HL-60 (cell line): ENCODE data around the gene PRDX3.

ENCODE experiments used
- DNase-seq, 2 experiments: peaks; one replicate each; pipeline ENCODE4 v3.0.0-alpha.2; 2010 to 2020; ENCODE audit warnings: low read depth in 1 of 2, low spot score in 1 of 2
- H3K27ac ChIP-seq: fragments of 250-450 bp; sonication (Bioruptor Pico); replicated peaks from 2 replicates; pipeline ENCODE4 v1.5.1; 2020; ENCODE audit warnings: mild to moderate bottlenecking, moderate library complexity
- H3K27me3 ChIP-seq: fragments of 250-450 bp; sonication (Bioruptor Pico); 2 replicates; pipeline ENCODE4 v1.5.1; 2021; ENCODE audit warnings: mild to moderate bottlenecking, moderate library complexity; ENCODE audit not compliant: insufficient read depth, poor library complexity, severe bottlenecking
- H3K4me3 ChIP-seq: replicated peaks from 2 replicates; pipeline ENCODE4 v1.5.1; 2011; ENCODE audit warnings: mild to moderate bottlenecking, control low read depth, low read length; ENCODE audit not compliant: insufficient read depth
- CTCF ChIP-seq: IDR thresholded peaks from one replicate; pipeline ENCODE4 v1.5.1; 2011; ENCODE audit warnings: low read length, control low read depth, inconsistent platforms; ENCODE audit not compliant: insufficient read depth
- GABPA ChIP-seq: IDR thresholded peaks from 2 replicates; pipeline ENCODE4 v1.6.1; 2012; ENCODE audit warnings: low read depth
- POLR2AphosphoS5 ChIP-seq: IDR thresholded peaks from 2 replicates; pipeline ENCODE4 v1.6.1; 2012; ENCODE audit warnings: low read depth
- REST ChIP-seq: IDR thresholded peaks from 2 replicates; pipeline ENCODE4 v1.6.1; 2012; ENCODE audit warnings: low read depth; ENCODE audit not compliant: insufficient replicate concordance
- SPI1 ChIP-seq: IDR thresholded peaks from 2 replicates; pipeline ENCODE4 v1.6.1; 2012; ENCODE audit warnings: low read depth, mild to moderate bottlenecking, borderline replicate concordance

The PRDX3 gene

GRCh38 chr10:119201233-119201632, 22.6 kb upstream of the PRDX3 start:
- no peak for TF ChIP-seq REST
- TF ChIP-seq GABPA: no peak
- no peak for TF ChIP-seq SPI1
- Histone ChIP-seq H3K27me3 (no peaks in the 10 kb centered on the region), H3K27ac (no peak overlapping the region), H3K4me3 (no peak overlapping the region)
- no peak for DNase-seq

DNA sequence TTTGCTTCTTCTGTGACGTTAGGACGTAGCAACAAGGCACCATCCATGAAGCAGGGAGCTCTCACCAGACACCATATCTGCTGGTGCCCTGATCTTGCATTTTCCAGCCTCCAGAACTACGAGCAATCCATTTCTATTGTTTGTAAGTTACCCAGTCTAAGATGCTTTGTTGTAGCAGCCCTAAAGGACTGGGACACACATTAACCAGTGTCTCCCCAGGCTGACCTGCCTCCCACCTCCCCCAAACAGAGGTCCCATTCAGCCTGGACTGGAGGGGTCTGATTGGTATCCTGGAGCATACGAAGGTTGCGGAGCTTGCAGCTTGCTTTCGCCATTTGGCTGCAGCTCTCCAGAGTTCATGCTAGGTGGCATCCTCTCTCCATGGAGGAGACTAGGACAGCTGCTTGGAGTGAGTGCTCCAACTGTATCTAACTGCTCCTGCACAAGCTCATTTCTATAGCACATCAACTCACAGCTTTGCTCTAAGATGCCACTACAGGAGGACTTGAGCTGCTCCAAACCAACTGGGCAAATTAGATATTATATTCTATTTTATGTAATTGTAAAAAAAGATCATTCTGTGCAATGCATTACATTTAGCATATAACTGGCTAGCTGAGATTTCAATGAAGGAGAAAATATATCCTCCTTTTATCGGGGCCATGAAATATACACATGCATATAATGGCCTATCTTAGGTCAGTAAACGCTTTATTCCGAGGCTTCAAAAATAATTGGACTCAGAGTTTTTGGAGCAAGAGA, 20.8 kb upstream of the PRDX3 start:
- Histone ChIP-seq H3K27ac (no peak overlapping the region), H3K4me3 (no peak overlapping the region)
- peak in 1 of 2 experiments; percentile 75 for DNase-seq

DNA sequence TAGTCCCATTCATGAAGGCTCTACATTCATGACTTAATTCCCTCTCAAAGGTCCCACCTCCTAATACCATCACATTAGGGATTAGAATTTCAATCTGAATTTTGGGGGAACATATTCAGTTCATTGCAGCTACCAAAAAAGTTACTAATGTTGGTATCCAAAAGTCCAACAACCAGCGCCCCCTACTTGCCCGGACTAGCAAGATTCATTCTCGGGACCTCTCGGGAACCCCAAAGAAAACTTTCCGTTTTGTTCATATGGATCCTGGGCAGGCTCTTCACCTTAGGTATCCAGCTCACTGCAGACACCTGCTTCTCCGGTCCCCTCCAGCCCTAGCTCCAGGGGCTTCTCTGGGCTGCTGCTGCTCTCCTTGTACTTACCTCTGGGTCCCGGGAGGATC, 19.8 kb upstream of the PRDX3 start:
- peak in 1 of 2 experiments; percentile 49 for DNase-seq
- Histone ChIP-seq H3K4me3 (no peak overlapping the region), H3K27me3 (no peaks in the 10 kb centered on the region), H3K27ac (no peak overlapping the region)
- TF ChIP-seq CTCF: peak; percentile 21
- TF ChIP-seq SPI1: no peak

More for the DNA sequence above, 20.8 kb upstream of the PRDX3 start:
- TF ChIP-seq SPI1 (no peak), CTCF (peak; percentile 89)
- H3K27me3 ChIP-seq: no peaks in the 10 kb centered on the region

- no peak for DNase-seq
- Histone ChIP-seq H3K4me3 (no peak overlapping the region), H3K27me3 (no peaks in the 10 kb centered on the region), H3K27ac (no peak overlapping the region)
- TF ChIP-seq SPI1 (no peak), GABPA (no peak)
Observed at GRCh38 chr10:119197921-119198320, 19.3 kb upstream of the PRDX3 start.

GRCh38 chr10:119191881-119192280, 13.3 kb upstream of the PRDX3 start:
- no peak overlapping the region; the same call in 1 of the 2 replicates for H3K27ac ChIP-seq
- DNase-seq: no peak
- no peaks in the 10 kb centered on the region for H3K27me3 ChIP-seq
- no peak overlapping the region for H3K4me3 ChIP-seq
- TF ChIP-seq POLR2AphosphoS5 (no peak), GABPA (no peak), REST (no peak), CTCF (no peak), SPI1 (no peak)
